Choroid plexus epithelial cell (primary cell): Measurements from ENCODE around the gene PTGES3.

ENCODE experiments used
- DNase-seq: peaks from one replicate; pipeline ENCODE4 v3.0.0-alpha.2; 2010; ENCODE audit warnings: low read depth
- H3K4me3 ChIP-seq: 2 replicates; pipeline ENCODE4 v1.5.1; 2011; ENCODE audit warnings: low read depth, mild to moderate bottlenecking, control low read depth, low read length, moderate library complexity
- CTCF ChIP-seq: conservative IDR thresholded peaks from 2 replicates; pipeline ENCODE4 v1.5.1; 2011; ENCODE audit warnings: low read depth, mild to moderate bottlenecking, control low read depth, inconsistent platforms, low read length, moderate library complexity

The PTGES3 gene

GRCh38 chr12:56723889-56724700 is 36.0 kb upstream of the PTGES3 start:
- H3K4me3 ChIP-seq = peak overlapping the region; percentile 99
- peak; percentile 95 for DNase-seq
- no peak for TF ChIP-seq CTCF

- DNase-seq = no peak
- H3K4me3 ChIP-seq = peak overlapping the region; percentile 99
- no peak for TF ChIP-seq CTCF
Observed at GRCh38 chr12:56723352-56723751, 35.3 kb upstream of the PTGES3 start.

- H3K4me3 ChIP-seq = peak overlapping the region; percentile 99
- TF ChIP-seq CTCF = no peak
Observed at GRCh38 chr12:56722832-56723231, 34.7 kb upstream of the PTGES3 start.

GRCh38 chr12:56721721-56722120 is 33.6 kb upstream of the PTGES3 start:
- no peak for TF ChIP-seq CTCF
- H3K4me3 ChIP-seq = no peak overlapping the region
- DNase-seq = no peak

More at GRCh38 chr12:56722832-56723231, 34.7 kb upstream of the PTGES3 start:
- no peak for DNase-seq

- no peak overlapping the region for H3K4me3 ChIP-seq
- no peak for TF ChIP-seq CTCF
- no peak for DNase-seq
Observed at GRCh38 chr12:56721216-56721615, 33.1 kb upstream of the PTGES3 start.

GRCh38 chr12:56720731-56721151 is 32.7 kb upstream of the PTGES3 start:
- no peak overlapping the region for H3K4me3 ChIP-seq
- DNase-seq = no peak
- TF ChIP-seq CTCF = no peak

GRCh38 chr12:56719056-56719455 is 31.0 kb upstream of the PTGES3 start:
- DNase-seq = no peak
- no peak for TF ChIP-seq CTCF
- H3K4me3 ChIP-seq = no peak overlapping the region
